Stomach (tissue), 9 donors: ENCODE data around the gene AMOTL2. TPM values are rescaled to one million over a fixed set of nuclear protein-coding genes. Genes with fewer than 3 reads are reported as not detected.

ENCODE experiments used
- DNase-seq, 2 donors: peaks; one replicate each; pipeline versions ENCODE4 v3.0.0 to v3.0.0-alpha.2; 2013 to 2019
- H3K27ac ChIP-seq, 5 donors: fragments of 200-600 bp in 4 of 5; sonication (generic) in 4 of 5; one replicate each; pipeline ENCODE4 v1.5.1; 2013 to 2019; ENCODE audit warnings: mild to moderate bottlenecking in 1 of 5, moderate library complexity in 1 of 5
- H3K27me3 ChIP-seq, 3 donors: fragments of 200-600 bp; sonication (generic); one replicate each; pipeline ENCODE4 v1.5.1; 2017 to 2019; ENCODE audit warnings: mixed run types in 1 of 3
- H3K36me3 ChIP-seq, 4 donors: fragments of 200-600 bp; sonication (generic); 1 replicate in 3 of 4; 2 replicates in 1 of 4; pipeline ENCODE4 v1.5.1; 2016 to 2019
- H3K4me1 ChIP-seq, 4 donors: fragments of 200-600 bp; sonication (generic); one replicate each; pipeline ENCODE4 v1.5.1; 2016 to 2019
- H3K4me3 ChIP-seq, 4 donors: fragments of 200-600 bp; sonication (generic) in 3 of 4; one replicate each; pipeline ENCODE4 v1.5.1; 2016 to 2019; ENCODE audit warnings: mild to moderate bottlenecking in 1 of 4
- H3K9me3 ChIP-seq, 4 donors: fragments of 200-600 bp; sonication (generic); one replicate each; pipeline ENCODE4 v1.5.1; 2016 to 2019
- CTCF ChIP-seq, 7 experiments: fragments of 450-650 bp in 4 of 7; fragments of 200-600 bp in 3 of 7; sonication (generic) in 3 of 7; IDR thresholded peaks; one replicate each; pipeline ENCODE4 v1.5.1; 2016 to 2019; ENCODE audit warnings: antibody characterized with exemption in 7 of 7, control low read depth in 2 of 7, mild to moderate bottlenecking in 1 of 7
- EP300 ChIP-seq: sonication (generic); formaldehyde crosslinking; IDR thresholded peaks from one replicate; pipeline ENCODE4 v1.6.1; 2017; ENCODE audit warnings: antibody characterized with exemption
- POLR2A ChIP-seq, 4 donors: fragments of 450-650 bp; IDR thresholded peaks; one replicate each; pipeline ENCODE4 v1.6.1; 2016; ENCODE audit warnings: antibody characterized with exemption in 4 of 4, control low read depth in 2 of 4, mild to moderate bottlenecking in 1 of 4, moderate library complexity in 1 of 4
- POLR2AphosphoS5 ChIP-seq, 3 donors: sonication (generic); formaldehyde crosslinking; IDR thresholded peaks; one replicate each; pipeline ENCODE4 v1.6.1; 2016; ENCODE audit warnings: antibody characterized with exemption in 3 of 3
- WGBS, 5 donors: extraction: QIAGEN DNeasy Blood & Tissue Kit in 3 of 5; methylation state at CpG; one replicate each; pipeline versions ENCODE4 v1.1.5 to v1.1.7; 2013 to 2018; 5-methylcytosine and 5-hydroxymethylcytosine counted together
- intact Hi-C: fragments of 100-400 bp; cut with DNase I; formaldehyde crosslinking; loops from one replicate; pipeline ENCODE4 v1.15.1; 2023; ENCODE audit warnings: low total_unique reads
- polyA plus RNA-seq, 3 donors: library from polyadenylated mRNA; stranded (reverse); fragments of 200-250 nt; gene quantifications; one replicate each; pipeline ENCODE4 v1.2.3, GENCODE V29; 2013
- total RNA-seq, 5 donors: library from RNA; depleted of rRNA; stranded (reverse); fragments of >200 nt; gene quantifications; one replicate each; pipeline versions ENCODE4 v1.1.0 to v1.2.3, GENCODE V29; 2014 to 2016
- donor health status: healthy with polysubstance abuse.
- donor health status: Bipolar disorder and iron deficiency.
- donor health status: healthy.

Gene AMOTL2
- total and polyA plus RNA-seq, 8 donors, result 10.6 to 782 (median 37.0) TPM

GRCh38 chr3:134334231-134334900 is 39.9 kb downstream of the AMOTL2 start:
- intact Hi-C loops, result no loop called here
- 74 to 90% (median 87%) methylated on average over 3 of the region's 3 CpGs for WGBS, 5 donors

GRCh38 chr3:134333522-134334181 is 40.6 kb downstream of the AMOTL2 start:
- DNase-seq, result no peak
- intact Hi-C loops, result no loop called here

More at GRCh38 chr3:134334231-134334900, 39.9 kb downstream of the AMOTL2 start:
- Histone ChIP-seq H3K4me3 (no peak overlapping the region), H3K9me3 (no peaks in the 10 kb centered on the region), H3K27ac (peak overlapping the region in 4 of 5 donors; percentile 49 to 76 (median 68)), H3K36me3 (no peaks in the 10 kb centered on the region), H3K27me3 (no peaks in the 10 kb centered on the region), H3K4me1 (peaks cover 23 to 68% (median 44%) of the 10 kb centered on the region in 4 donors)
- no peak for DNase-seq
- TF ChIP-seq EP300, result no peak
- TF ChIP-seq POLR2AphosphoS5 (IDR thresholded peaks at IDR 0.05), result peak in 1 of 3 donors; percentile 11

GRCh38 chr3:134332344-134332743 is 41.9 kb downstream of the AMOTL2 start:
- no peak for DNase-seq
- no peaks in the 10 kb centered on the region for H3K36me3 ChIP-seq
- H3K27ac ChIP-seq, result peak overlapping the region in 4 of 5 donors; percentile 43 to 76 (median 66)
- no peak overlapping the region for H3K4me3 ChIP-seq
- H3K4me1 ChIP-seq, result peaks cover 32 to 79% (median 51%) of the 10 kb centered on the region in 4 donors
- intact Hi-C loops, result no loop called here
- H3K9me3 ChIP-seq, result no peaks in the 10 kb centered on the region
- WGBS, 5 donors, result 80 to 89% (median 86%) methylated on average over 6 of the region's 6 CpGs
- no peaks in the 10 kb centered on the region for H3K27me3 ChIP-seq
- no peak for TF ChIP-seq EP300
- TF ChIP-seq POLR2AphosphoS5 (IDR thresholded peaks at IDR 0.05), result no peak
- TF ChIP-seq CTCF (IDR thresholded peaks at IDR 0.05), result no peak
- no peak for TF ChIP-seq POLR2A (IDR thresholded peaks at IDR 0.05)

More at GRCh38 chr3:134333522-134334181, 40.6 kb downstream of the AMOTL2 start:
- Histone ChIP-seq H3K4me1 (peaks cover 23 to 68% (median 44%) of the 10 kb centered on the region in 4 donors), H3K27me3 (no peaks in the 10 kb centered on the region), H3K4me3 (no peak overlapping the region), H3K9me3 (no peaks in the 10 kb centered on the region), H3K27ac (peak overlapping the region in 4 of 5 donors; percentile 49 to 76 (median 68)), H3K36me3 (no peaks in the 10 kb centered on the region)
- WGBS, 5 donors, result 68 to 83% (median 79%) methylated on average over 10 of the region's 10 CpGs
- TF ChIP-seq POLR2A (IDR thresholded peaks at IDR 0.05) (no peak), POLR2AphosphoS5 (IDR thresholded peaks at IDR 0.05) (no peak), EP300 (no peak), CTCF (IDR thresholded peaks at IDR 0.05) (no peak)

GRCh38 chr3:134331811-134332199 is 42.4 kb downstream of the AMOTL2 start:
- peaks cover 36 to 79% (median 56%) of the 10 kb centered on the region in 4 donors for H3K4me1 ChIP-seq
- peak overlapping the region in 4 of 5 donors; percentile 43 to 76 (median 66) for H3K27ac ChIP-seq
- 51 to 66% (median 56%) methylated on average over 5 of the region's 5 CpGs for WGBS, 5 donors
- no peaks in the 10 kb centered on the region for H3K36me3 ChIP-seq
- intact Hi-C loops, result no loop called here
- TF ChIP-seq CTCF (IDR thresholded peaks at IDR 0.05) (no peak), POLR2A (IDR thresholded peaks at IDR 0.05) (no peak), EP300 (no peak), POLR2AphosphoS5 (IDR thresholded peaks at IDR 0.05) (no peak)
- no peak for DNase-seq
- H3K4me3 ChIP-seq, result no peak overlapping the region
- no peaks in the 10 kb centered on the region for H3K9me3 ChIP-seq
- no peaks in the 10 kb centered on the region for H3K27me3 ChIP-seq
